ENCODE results near the gene BCL10. TPM values are rescaled to one million over a fixed set of nuclear protein-coding genes. Genes with fewer than 3 reads are reported as not detected.

BCL10 gene
- total and polyA plus RNA-seq, 2 of the 8 experiments (the other 6 are each of a cell fraction or from before 2014, with no cell fraction given), result 7.4 to 29.6 TPM

DNA sequence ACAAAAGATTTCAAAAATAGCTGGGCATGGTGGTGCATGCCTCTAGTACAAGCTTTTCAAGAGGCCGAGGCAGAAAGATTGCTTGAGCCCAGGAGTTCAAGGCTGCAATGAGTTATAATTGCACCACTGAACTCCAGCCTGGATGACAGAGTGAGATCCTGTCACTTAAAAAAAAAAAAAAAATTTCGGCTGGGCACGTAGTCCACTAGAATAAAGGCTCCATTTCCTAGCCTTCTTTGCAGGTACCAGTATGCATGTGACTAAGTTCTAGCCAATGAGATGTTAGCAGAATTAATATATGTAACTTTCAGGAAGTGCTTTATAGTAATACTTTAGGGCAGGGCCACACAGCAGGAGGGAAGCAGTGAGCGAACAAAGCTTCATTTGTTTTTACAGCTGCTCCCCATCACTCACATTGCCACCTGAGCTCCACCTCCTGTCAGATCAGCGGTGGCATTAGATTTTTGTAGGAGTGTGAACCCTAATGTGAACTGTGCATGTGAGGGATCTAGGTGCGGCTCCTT is 46.8 kb downstream of the BCL10 start (continued):
- TF ChIP-seq CHD7 (IDR thresholded peaks at IDR 0.05; ENCODE audit: insufficient replicate concordance, low read length) (no peak), ATF3 (IDR thresholded peaks at IDR 0.05; ENCODE audit: insufficient read depth, low read depth, low read length) (no peak)

Data from H1 (cell line).